ENCODE data around the gene WNT11.

WNT11 gene

GRCh38 chr11:76150141-76150540, 56.2 kb downstream of the WNT11 start:
- Histone ChIP-seq H3K4me3 (ENCODE audit: low read length) (no peak overlapping the region), H3K27ac (ENCODE audit: low read length) (no peak overlapping the region), H2AFZ (ENCODE audit: low read length) (no peak overlapping the region), H4K20me1 (ENCODE audit: insufficient read depth, low read length) (no peaks in the 10 kb centered on the region), H3K9me3 (replicated peaks; ENCODE audit: insufficient read depth, low read length) (no peaks in the 10 kb centered on the region), H3K27me3 (replicated peaks; ENCODE audit: insufficient read depth, low read length) (no peaks in the 10 kb centered on the region), H3K4me1 (ENCODE audit: low read length) (peaks cover 19% of the 10 kb centered on the region), H3K9ac (ENCODE audit: low read length) (no peak overlapping the region), H3K4me2 (ENCODE audit: low read depth, low read length) (no peak overlapping the region), H3K9me2 (replicated peaks; ENCODE audit: insufficient read depth, low read length) (no peaks in the 10 kb centered on the region), H3F3A (ENCODE audit: insufficient read depth, low read length) (no peaks in the 10 kb centered on the region), H3K36me3 (replicated peaks; ENCODE audit: insufficient read depth, low read length) (no peaks in the 10 kb centered on the region), H3K79me2 (ENCODE audit: low read length) (no peaks in the 10 kb centered on the region)
- TF ChIP-seq CTCF (IDR thresholded peaks at IDR 0.05; ENCODE audit: low read length) (no peak), EZH2phosphoT487 (IDR thresholded peaks at IDR 0.05; ENCODE audit: low read length) (no peak), EZH2 (optimal IDR thresholded peaks at IDR 0.05; ENCODE audit: low read depth, low read length) (no peak)
- DNase-seq: no peak

- Histone ChIP-seq H3K9me3 (replicated peaks; ENCODE audit: insufficient read depth, low read length) (no peaks in the 10 kb centered on the region), H3K4me3 (ENCODE audit: low read length) (no peak overlapping the region), H3K27ac (ENCODE audit: low read length) (no peak overlapping the region), H3K9ac (ENCODE audit: low read length) (no peak overlapping the region), H3K79me2 (ENCODE audit: low read length) (no peaks in the 10 kb centered on the region), H3K9me2 (replicated peaks; ENCODE audit: insufficient read depth, low read length) (no peaks in the 10 kb centered on the region), H3F3A (ENCODE audit: insufficient read depth, low read length) (no peaks in the 10 kb centered on the region), H3K4me2 (ENCODE audit: low read depth, low read length) (no peak overlapping the region), H4K20me1 (ENCODE audit: insufficient read depth, low read length) (no peaks in the 10 kb centered on the region), H3K4me1 (ENCODE audit: low read length) (peaks cover 19% of the 10 kb centered on the region), H2AFZ (ENCODE audit: low read length) (no peak overlapping the region), H3K27me3 (replicated peaks; ENCODE audit: insufficient read depth, low read length) (no peaks in the 10 kb centered on the region), H3K36me3 (replicated peaks; ENCODE audit: insufficient read depth, low read length) (no peaks in the 10 kb centered on the region)
- no peak for DNase-seq
- TF ChIP-seq CTCF (IDR thresholded peaks at IDR 0.05; ENCODE audit: low read length) (no peak), EZH2phosphoT487 (IDR thresholded peaks at IDR 0.05; ENCODE audit: low read length) (no peak), EZH2 (optimal IDR thresholded peaks at IDR 0.05; ENCODE audit: low read depth, low read length) (no peak)
Measured at GRCh38 chr11:76149713-76150112, 56.6 kb downstream of the WNT11 start.

GRCh38 chr11:76148941-76149613, 57.2 kb downstream of the WNT11 start:
- DNase-seq: no peak
- Histone ChIP-seq H3K4me2 (ENCODE audit: low read depth, low read length) (no peak overlapping the region), H3K79me2 (ENCODE audit: low read length) (no peaks in the 10 kb centered on the region), H3K9ac (ENCODE audit: low read length) (no peak overlapping the region), H2AFZ (ENCODE audit: low read length) (no peak overlapping the region), H3K9me3 (replicated peaks; ENCODE audit: insufficient read depth, low read length) (no peaks in the 10 kb centered on the region), H3K4me1 (ENCODE audit: low read length) (peaks cover 19% of the 10 kb centered on the region), H3K9me2 (replicated peaks; ENCODE audit: insufficient read depth, low read length) (no peaks in the 10 kb centered on the region), H3K36me3 (replicated peaks; ENCODE audit: insufficient read depth, low read length) (no peaks in the 10 kb centered on the region), H3K4me3 (ENCODE audit: low read length) (no peak overlapping the region), H3K27me3 (replicated peaks; ENCODE audit: insufficient read depth, low read length) (no peaks in the 10 kb centered on the region), H3K27ac (ENCODE audit: low read length) (no peak overlapping the region), H3F3A (ENCODE audit: insufficient read depth, low read length) (no peaks in the 10 kb centered on the region), H4K20me1 (ENCODE audit: insufficient read depth, low read length) (no peaks in the 10 kb centered on the region)
- TF ChIP-seq EZH2 (optimal IDR thresholded peaks at IDR 0.05; ENCODE audit: low read depth, low read length): no peak
- no peak for TF ChIP-seq CTCF (IDR thresholded peaks at IDR 0.05; ENCODE audit: low read length)
- no peak for TF ChIP-seq EZH2phosphoT487 (IDR thresholded peaks at IDR 0.05; ENCODE audit: low read length)

Measured in MM.1S (cell line).